NT2/D1 (cell line): ENCODE results near the gene RPP21.

Experiments used
- DNase-seq: peaks from one replicate; pipeline ENCODE4 v3.0.0-alpha.2; 2011; ENCODE audit warnings: low read depth, low spot score
- H3K27me3 ChIP-seq: 2 replicates; pipeline ENCODE4 v1.6.0; 2011; ENCODE audit warnings: mild to moderate bottlenecking; ENCODE audit not compliant: insufficient read length, insufficient read depth
- H3K36me3 ChIP-seq: 2 replicates; pipeline ENCODE4 v1.6.1; 2011; ENCODE audit warnings: mild to moderate bottlenecking, low read length, mixed read lengths; ENCODE audit not compliant: insufficient read depth, insufficient read length
- H3K4me1 ChIP-seq: 2 replicates; pipeline ENCODE4 v1.5.1; 2011; ENCODE audit not compliant: insufficient read depth, insufficient read length
- H3K4me3 ChIP-seq: 2 replicates; pipeline ENCODE4 v1.5.1; 2011; ENCODE audit warnings: low read depth; ENCODE audit not compliant: insufficient read length
- H3K9ac ChIP-seq: 2 replicates; pipeline ENCODE4 v1.6.0; 2011; ENCODE audit warnings: low read depth; ENCODE audit not compliant: insufficient read length
- H3K9me3 ChIP-seq: 2 replicates; pipeline ENCODE4 v1.5.1; 2011; ENCODE audit warnings: mild to moderate bottlenecking, low read length; ENCODE audit not compliant: insufficient read depth
- SUZ12 ChIP-seq: IDR thresholded peaks from 2 replicates; pipeline ENCODE4 v1.6.1; 2011; ENCODE audit not compliant: insufficient read length, insufficient read depth; ENCODE audit errors: extremely low read depth
- YY1 ChIP-seq: IDR thresholded peaks from 2 replicates; pipeline ENCODE4 v1.6.1; 2011; ENCODE audit not compliant: insufficient read length, insufficient read depth
- ZNF274 ChIP-seq: IDR thresholded peaks from 2 replicates; pipeline ENCODE4 v1.6.1; 2011; ENCODE audit warnings: mild to moderate bottlenecking, low read depth, low read length

The RPP21 gene

DNA sequence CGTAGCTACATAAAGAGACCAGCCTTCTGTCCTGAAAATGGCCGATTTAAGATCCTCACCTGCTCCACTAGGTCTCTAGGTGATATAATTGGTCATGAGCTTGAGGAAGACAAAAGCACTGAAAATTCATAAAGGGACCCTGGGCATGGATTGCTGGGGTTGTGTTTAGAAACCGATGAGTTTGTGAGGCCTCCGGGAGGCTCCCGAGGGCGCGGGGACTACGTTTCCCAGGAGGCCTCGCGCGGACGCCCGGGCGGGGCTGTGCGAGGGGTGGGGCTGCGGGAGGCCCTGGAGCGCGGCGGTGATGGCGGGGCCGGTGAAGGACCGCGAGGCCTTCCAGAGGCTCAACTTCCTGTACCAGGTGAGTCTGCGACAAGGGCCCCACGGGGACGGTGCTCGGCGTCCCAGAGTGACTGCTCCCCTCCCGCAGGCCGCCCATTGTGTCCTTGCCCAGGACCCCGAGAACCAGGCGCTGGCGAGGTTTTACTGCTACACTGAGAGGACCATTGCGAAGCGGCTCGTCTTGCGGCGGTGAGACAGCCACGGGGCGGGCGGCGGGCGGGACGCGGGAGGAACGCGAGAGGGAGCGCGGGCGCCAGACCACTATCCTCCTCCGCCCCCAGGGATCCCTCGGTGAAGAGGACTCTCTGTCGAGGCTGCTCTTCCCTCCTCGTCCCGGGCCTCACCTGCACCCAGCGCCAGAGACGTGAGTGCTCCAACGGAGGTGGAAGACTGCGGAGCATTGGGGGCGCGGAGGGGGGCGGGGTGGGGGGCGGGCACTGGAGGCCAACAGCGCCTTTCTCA lies at the start of gene RPP21:
TSS of gene RPP21 (plus strand) at position 289 of the 804 bp plus-strand sequence. CDS start at position 305, 16 bp downstream.
- Histone ChIP-seq H3K4me3 (peak within 1 kb of the TSS; percentile 84), H3K9ac (peak within 1 kb of the TSS; percentile 95), H3K4me1 (no peaks in the 10 kb centered on the region), H3K36me3 (peaks cover 36% of the 10 kb centered on the region), H3K9me3 (no peaks in the 10 kb centered on the region), H3K27me3 (no peaks in the 10 kb centered on the region)
- peak; percentile 61 for DNase-seq
- TF ChIP-seq YY1, result peak; percentile 31
- no peak for TF ChIP-seq SUZ12
- TF ChIP-seq ZNF274, result no peak

DNA sequence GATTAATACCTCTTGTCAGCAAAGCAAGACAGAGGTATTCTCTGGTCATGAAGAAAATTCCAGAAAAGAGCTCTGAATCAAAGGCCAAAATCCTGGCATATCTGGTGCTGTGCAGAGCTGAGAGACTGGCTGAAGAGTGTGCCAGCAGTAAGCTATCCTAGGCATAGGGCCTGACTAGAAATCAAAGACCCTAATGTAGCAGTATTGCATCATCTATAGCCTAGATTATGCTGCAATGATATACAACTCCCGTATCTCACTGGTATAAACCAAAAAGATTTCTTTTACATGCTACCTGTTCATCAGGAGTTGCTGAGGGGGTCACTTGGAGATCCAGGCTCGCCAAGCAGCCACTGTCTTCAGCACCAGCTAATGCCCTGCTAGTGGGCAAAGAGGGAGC lies 49.1 kb upstream of the RPP21 start:
- H3K9ac ChIP-seq, result no peak overlapping the region
- no peaks in the 10 kb centered on the region for H3K9me3 ChIP-seq
- H3K4me1 ChIP-seq, result no peaks in the 10 kb centered on the region
- no peak for DNase-seq
- peaks cover 53% of the 10 kb centered on the region for H3K36me3 ChIP-seq
- no peaks in the 10 kb centered on the region for H3K27me3 ChIP-seq
- no peak overlapping the region for H3K4me3 ChIP-seq
- TF ChIP-seq SUZ12 (no peak), ZNF274 (no peak), YY1 (no peak)

GRCh38 chr6:30304002-30304401 lies 41.0 kb upstream of the RPP21 start:
- Histone ChIP-seq H3K4me3 (no peak overlapping the region), H3K36me3 (peaks cover 51% of the 10 kb centered on the region), H3K27me3 (no peaks in the 10 kb centered on the region), H3K9me3 (peaks cover 6% of the 10 kb centered on the region; the same call in 1 of the 2 replicates), H3K4me1 (no peaks in the 10 kb centered on the region), H3K9ac (no peak overlapping the region)
- TF ChIP-seq SUZ12, result no peak
- no peak for TF ChIP-seq ZNF274
- TF ChIP-seq YY1, result no peak
- no peak for DNase-seq

- no peak for DNase-seq
- peaks cover 72% of the 10 kb centered on the region for H3K36me3 ChIP-seq
These were observed 33.9 kb upstream of the RPP21 start for GRCh38 chr6:30311101-30311500.

GRCh38 chr6:30311671-30312070 lies 33.3 kb upstream of the RPP21 start:
- H3K4me1 ChIP-seq, result no peaks in the 10 kb centered on the region
- no peak overlapping the region for H3K9ac ChIP-seq
- H3K36me3 ChIP-seq, result peaks cover 71% of the 10 kb centered on the region
- no peak overlapping the region for H3K4me3 ChIP-seq
- no peak for TF ChIP-seq ZNF274
- TF ChIP-seq SUZ12, result no peak
- TF ChIP-seq YY1, result no peak
- H3K9me3 ChIP-seq, result no peaks in the 10 kb centered on the region
- DNase-seq, result no peak
- no peaks in the 10 kb centered on the region for H3K27me3 ChIP-seq

More at GRCh38 chr6:30311101-30311500, 33.9 kb upstream of the RPP21 start:
- Histone ChIP-seq H3K4me3 (no peak overlapping the region), H3K4me1 (no peaks in the 10 kb centered on the region), H3K27me3 (no peaks in the 10 kb centered on the region), H3K9me3 (no peaks in the 10 kb centered on the region), H3K9ac (no peak overlapping the region)
- TF ChIP-seq SUZ12 (no peak), YY1 (no peak), ZNF274 (no peak)

GRCh38 chr6:30312266-30312665 lies 32.7 kb upstream of the RPP21 start:
- Histone ChIP-seq H3K4me3 (no peak overlapping the region), H3K9ac (no peak overlapping the region), H3K36me3 (peaks cover 72% of the 10 kb centered on the region), H3K27me3 (no peaks in the 10 kb centered on the region), H3K4me1 (no peaks in the 10 kb centered on the region), H3K9me3 (no peaks in the 10 kb centered on the region)
- no peak for DNase-seq
- TF ChIP-seq SUZ12, result no peak
- TF ChIP-seq YY1, result no peak
- no peak for TF ChIP-seq ZNF274

GRCh38 chr6:30312676-30313321 lies 32.2 kb upstream of the RPP21 start:
- Histone ChIP-seq H3K36me3 (peaks cover 73% of the 10 kb centered on the region), H3K9me3 (no peaks in the 10 kb centered on the region), H3K9ac (no peak overlapping the region), H3K27me3 (no peaks in the 10 kb centered on the region), H3K4me3 (no peak overlapping the region), H3K4me1 (no peaks in the 10 kb centered on the region)
- DNase-seq, result no peak
- TF ChIP-seq YY1, result no peak
- TF ChIP-seq ZNF274, result no peak
- no peak for TF ChIP-seq SUZ12
